NCI-H226 (cell line): ENCODE data around the gene EEA1.

ENCODE experiments used
- DNase-seq: peaks from one replicate; pipeline ENCODE4 v3.0.0-alpha.2; 2015

Gene EEA1

DNA sequence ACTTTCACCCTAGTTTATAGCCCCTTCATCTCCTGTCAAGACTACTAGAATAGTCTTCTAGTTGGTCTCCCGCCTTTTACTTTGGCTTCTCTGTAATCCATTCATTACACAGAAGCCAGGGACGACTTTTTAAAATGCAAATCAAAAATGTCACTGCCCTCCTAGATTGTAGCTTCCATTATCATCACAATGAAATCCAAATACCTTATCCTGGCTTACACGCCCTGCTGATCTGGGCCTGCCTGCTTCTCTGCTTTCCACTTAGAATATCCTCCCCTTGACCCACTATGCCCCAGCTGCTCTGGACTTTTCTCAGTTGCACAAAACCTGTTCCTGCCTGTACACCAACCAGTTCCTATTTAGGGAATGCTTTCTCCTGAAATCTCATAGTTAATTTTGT lies 4.5 kb upstream of the EEA1 start:
- no peak for DNase-seq

- no peak for DNase-seq
Observed at GRCh38 chr12:92930421-92930820, 1.3 kb upstream of the EEA1 start.

GRCh38 chr12:92929983-92930382 lies 888 bp upstream of the EEA1 start:
- DNase-seq = no peak

DNA sequence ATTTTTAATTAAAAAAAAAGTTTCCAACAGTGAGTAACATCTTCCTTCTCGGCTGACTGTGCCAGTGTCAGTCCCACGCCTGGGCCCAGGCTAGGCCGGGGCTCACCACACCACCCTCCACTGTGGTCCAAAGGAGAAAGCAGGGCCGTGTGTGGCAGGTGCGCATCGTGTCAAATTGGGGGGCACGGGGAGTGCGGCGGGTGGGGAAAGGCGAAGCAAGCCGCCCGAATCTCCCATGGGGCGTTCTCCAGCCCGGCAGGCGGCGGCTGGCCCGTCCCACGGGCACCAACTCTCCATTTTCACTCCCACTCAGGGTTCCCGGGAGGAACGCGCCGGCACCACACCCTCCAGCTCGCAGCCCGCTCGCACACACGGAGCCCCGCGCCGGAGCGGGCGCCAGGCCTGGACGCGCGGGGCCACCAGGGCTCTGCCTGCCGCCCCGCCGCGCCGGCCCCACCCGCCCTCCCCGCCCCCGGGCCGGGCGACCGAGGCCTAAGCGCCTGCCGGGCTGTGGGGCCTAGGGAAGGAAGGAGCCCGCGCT lies 604 bp downstream of the EEA1 start:
- DNase-seq = peak; percentile 9

- DNase-seq = peak; percentile 73
Observed at GRCh38 chr12:92927436-92928281, 1.4 kb downstream of the EEA1 start.

GRCh38 chr12:92927055-92927435 lies 2.0 kb downstream of the EEA1 start:
- peak; percentile 44 for DNase-seq

DNA sequence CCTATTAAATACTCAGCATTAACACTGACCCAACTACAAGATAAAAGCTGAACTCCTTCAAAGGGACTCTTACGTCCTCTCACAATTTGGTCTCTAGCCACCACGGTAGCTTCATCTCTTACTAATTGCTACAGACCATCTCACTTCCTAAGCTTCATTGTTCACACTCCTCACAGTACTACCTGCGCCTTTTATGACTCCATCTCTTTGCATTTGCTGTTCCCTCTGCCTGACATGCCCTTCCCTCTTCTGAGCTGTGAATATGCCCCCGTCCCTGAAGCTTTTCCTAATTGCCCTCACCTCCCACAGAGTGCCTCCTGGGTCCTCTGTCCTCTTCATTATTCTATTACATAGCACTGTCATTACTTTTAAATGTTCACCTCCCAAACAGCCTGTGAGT lies 2.5 kb downstream of the EEA1 start:
- DNase-seq = no peak

- no peak for DNase-seq
Observed at GRCh38 chr12:92921877-92922276, 7.2 kb downstream of the EEA1 start.

- no peak for DNase-seq
Observed at GRCh38 chr12:92915365-92915764, 13.7 kb downstream of the EEA1 start.

GRCh38 chr12:92914170-92914569 lies 14.9 kb downstream of the EEA1 start:
- no peak for DNase-seq

- DNase-seq = no peak
Observed at GRCh38 chr12:92912672-92913071, 16.4 kb downstream of the EEA1 start.

- DNase-seq = no peak
Observed at GRCh38 chr12:92912052-92912451, 17.0 kb downstream of the EEA1 start.

- no peak for DNase-seq
Observed at GRCh38 chr12:92911339-92911738, 17.8 kb downstream of the EEA1 start.

GRCh38 chr12:92908108-92908507 lies 21.0 kb downstream of the EEA1 start:
- peak; percentile 8 for DNase-seq

GRCh38 chr12:92905811-92906554 lies 23.1 kb downstream of the EEA1 start:
- peak; percentile 37 for DNase-seq

DNA sequence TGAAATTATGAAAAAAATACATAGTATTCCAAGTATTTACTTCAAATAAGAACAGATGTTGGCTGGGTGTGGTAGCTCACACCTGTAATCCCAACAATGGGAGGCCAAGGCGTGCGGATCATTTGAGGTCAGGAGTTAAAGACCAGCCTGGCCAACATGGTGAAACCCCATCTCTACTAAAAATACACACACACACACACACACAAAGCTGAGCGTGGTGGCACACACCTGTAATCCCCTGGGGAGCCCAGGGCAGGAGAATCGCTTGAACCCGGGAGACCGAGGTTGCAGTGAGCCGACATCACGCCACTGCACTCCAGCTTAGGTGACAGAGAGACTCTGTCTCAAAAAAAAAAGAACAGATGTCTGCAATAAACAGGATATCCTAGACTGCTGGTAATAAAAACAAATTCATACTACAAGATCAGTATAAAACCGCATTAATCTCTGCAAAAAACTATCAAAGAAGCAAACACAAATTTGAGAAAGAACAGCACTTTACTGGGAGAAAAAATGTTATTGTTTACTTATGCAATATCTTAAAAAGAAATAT lies 23.8 kb downstream of the EEA1 start:
- no peak for DNase-seq

GRCh38 chr12:92900941-92901340 lies 28.2 kb downstream of the EEA1 start:
- DNase-seq = no peak

DNA sequence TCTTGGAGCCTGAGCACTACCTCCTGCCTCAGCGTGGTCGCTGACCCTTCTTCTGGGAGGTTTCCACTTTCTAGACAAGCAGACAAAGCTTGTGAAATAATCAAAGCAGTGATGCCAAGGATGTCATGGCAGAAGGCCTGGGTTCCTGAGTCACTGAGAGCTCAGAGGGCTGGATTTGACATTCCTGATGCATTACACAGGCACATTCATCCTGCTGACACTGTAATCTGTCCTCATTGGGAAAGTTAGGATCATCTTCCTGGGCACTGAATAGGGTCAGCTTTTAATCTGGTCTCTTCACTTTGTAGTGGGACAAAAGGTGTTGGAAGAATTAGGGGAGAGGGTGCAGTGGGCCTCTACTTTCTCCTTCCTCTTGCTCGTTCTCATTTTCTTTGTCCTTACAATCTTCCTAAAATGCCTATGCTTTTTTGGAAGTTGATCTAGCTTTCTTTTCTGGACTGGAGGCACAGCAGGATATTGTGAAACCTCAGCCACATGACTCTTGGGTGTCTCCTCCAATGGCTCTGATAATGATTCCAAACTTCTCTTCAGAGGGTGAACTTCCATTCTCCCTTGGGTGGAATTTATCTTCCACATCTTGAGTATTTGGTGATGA lies 29.6 kb downstream of the EEA1 start:
- peak; percentile 97 for DNase-seq

GRCh38 chr12:92898755-92899154 lies 30.3 kb downstream of the EEA1 start:
- DNase-seq = peak; percentile 62

GRCh38 chr12:92897844-92898243 lies 31.3 kb downstream of the EEA1 start:
- no peak for DNase-seq

- DNase-seq = no peak
Observed at GRCh38 chr12:92890601-92891106, 38.4 kb downstream of the EEA1 start.

- peak; percentile 21 for DNase-seq
Observed at GRCh38 chr12:92886131-92886530, 43.0 kb downstream of the EEA1 start.

DNA sequence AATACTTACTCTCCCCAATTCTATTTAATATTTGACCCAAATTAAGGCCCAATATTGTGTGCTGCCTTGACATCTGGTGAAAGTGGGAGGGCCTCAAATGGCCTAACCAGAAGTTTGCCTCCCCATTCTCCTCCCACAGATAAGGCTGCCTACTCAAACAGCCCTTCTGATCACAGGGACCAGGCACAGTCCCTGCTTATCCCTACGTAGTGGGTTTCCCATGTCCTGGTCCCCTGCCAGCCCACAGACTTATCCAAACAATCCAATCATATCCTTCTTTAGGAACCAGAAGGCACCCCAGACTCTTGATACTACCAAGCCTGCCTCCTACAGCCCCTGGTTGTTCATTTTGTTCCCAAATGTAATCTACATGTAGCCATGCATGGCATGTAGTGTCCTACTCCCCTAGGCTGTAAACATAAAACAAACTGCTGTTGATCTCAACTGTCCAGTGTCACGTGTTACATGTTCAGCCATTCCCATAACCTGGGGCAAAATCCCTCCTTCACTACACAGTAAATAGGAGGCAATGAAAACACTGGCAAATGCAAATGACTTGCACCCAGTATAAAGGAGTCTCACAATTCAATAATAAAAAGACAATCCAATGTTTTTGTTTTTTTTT lies 49.3 kb downstream of the EEA1 start:
- DNase-seq = no peak
